Activated CD4-positive, alpha-beta T cell treated with anti-CD3 and anti-CD28 coated beads, Interleukin-2, Interleukin-6, amounts not matched to agents 100 ng/mL and 50 ng/mL, durations not matched to agents 16 hours and 8 hours (primary cell): ENCODE results near the gene AUTS2.

Source experiments
- DNase-seq: peaks from one replicate; pipeline ENCODE4 v3.0.0-alpha.2; 2020

The AUTS2 gene

GRCh38 chr7:70659263-70659662 is 1061.0 kb downstream of the AUTS2 start:
- DNase-seq, result no peak

- peak; percentile 37 for DNase-seq
Measured at GRCh38 chr7:70660154-70660818, 1062.0 kb downstream of the AUTS2 start.

- no peak for DNase-seq
Measured at GRCh38 chr7:70660819-70661191, 1062.5 kb downstream of the AUTS2 start.

GRCh38 chr7:70663680-70664079 is 1065.4 kb downstream of the AUTS2 start:
- DNase-seq, result no peak

- DNase-seq, result no peak
Measured at GRCh38 chr7:70665997-70666396, 1067.7 kb downstream of the AUTS2 start.

- DNase-seq, result no peak
Measured at GRCh38 chr7:70667406-70667805, 1069.1 kb downstream of the AUTS2 start.

- DNase-seq, result no peak
Measured at GRCh38 chr7:70668606-70669358, 1070.5 kb downstream of the AUTS2 start.

- no peak for DNase-seq
Measured at GRCh38 chr7:70669854-70670253, 1071.6 kb downstream of the AUTS2 start.

- DNase-seq, result no peak
Measured at GRCh38 chr7:70670288-70670687, 1072.0 kb downstream of the AUTS2 start.

GRCh38 chr7:70673778-70674570 is 1075.7 kb downstream of the AUTS2 start:
- DNase-seq, result no peak

GRCh38 chr7:70674571-70675010 is 1076.3 kb downstream of the AUTS2 start:
- DNase-seq, result no peak

- no peak for DNase-seq
Measured at GRCh38 chr7:70676243-70676642, 1078.0 kb downstream of the AUTS2 start.

- peak; percentile 45 for DNase-seq
Measured at GRCh38 chr7:70678621-70679251, 1080.5 kb downstream of the AUTS2 start.

- peak; percentile 70 for DNase-seq
Measured at GRCh38 chr7:70679661-70680060, 1081.4 kb downstream of the AUTS2 start.

- DNase-seq, result no peak
Measured at GRCh38 chr7:70680306-70680705, 1082.0 kb downstream of the AUTS2 start.

GRCh38 chr7:70680743-70681468 is 1082.6 kb downstream of the AUTS2 start:
- DNase-seq, result no peak

- peak; percentile 61 for DNase-seq
Measured at GRCh38 chr7:70681469-70682350, 1083.4 kb downstream of the AUTS2 start.

- DNase-seq, result no peak
Measured at GRCh38 chr7:70684173-70684572, 1085.9 kb downstream of the AUTS2 start.

- DNase-seq, result no peak
Measured at GRCh38 chr7:70693321-70693685, 1095.0 kb downstream of the AUTS2 start.

GRCh38 chr7:70693686-70694433 is 1095.6 kb downstream of the AUTS2 start:
- peak; percentile 54 for DNase-seq
